ENCODE results near the gene RTL1.

DNA sequence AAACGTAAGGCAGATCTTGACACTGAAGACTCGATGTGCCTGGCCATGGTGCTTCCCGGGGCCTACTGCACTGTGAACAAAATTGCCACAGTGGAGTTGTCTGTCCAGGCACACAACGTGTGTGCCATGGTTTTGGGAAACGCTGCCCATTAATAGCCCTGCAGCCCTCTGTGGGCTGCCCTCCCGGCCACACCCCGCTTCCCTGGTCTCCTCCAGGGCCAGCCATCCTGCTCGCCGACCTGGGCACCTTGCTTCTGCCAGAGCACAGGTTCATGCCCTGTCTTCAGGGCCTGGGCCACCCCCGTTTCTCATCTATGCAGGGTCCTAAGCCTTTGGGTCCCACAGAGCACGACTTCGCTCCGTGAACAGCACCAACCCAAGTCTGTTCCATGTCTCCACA is 58.7 kb downstream of the RTL1 start:
- TF ChIP-seq, protein P1, sequence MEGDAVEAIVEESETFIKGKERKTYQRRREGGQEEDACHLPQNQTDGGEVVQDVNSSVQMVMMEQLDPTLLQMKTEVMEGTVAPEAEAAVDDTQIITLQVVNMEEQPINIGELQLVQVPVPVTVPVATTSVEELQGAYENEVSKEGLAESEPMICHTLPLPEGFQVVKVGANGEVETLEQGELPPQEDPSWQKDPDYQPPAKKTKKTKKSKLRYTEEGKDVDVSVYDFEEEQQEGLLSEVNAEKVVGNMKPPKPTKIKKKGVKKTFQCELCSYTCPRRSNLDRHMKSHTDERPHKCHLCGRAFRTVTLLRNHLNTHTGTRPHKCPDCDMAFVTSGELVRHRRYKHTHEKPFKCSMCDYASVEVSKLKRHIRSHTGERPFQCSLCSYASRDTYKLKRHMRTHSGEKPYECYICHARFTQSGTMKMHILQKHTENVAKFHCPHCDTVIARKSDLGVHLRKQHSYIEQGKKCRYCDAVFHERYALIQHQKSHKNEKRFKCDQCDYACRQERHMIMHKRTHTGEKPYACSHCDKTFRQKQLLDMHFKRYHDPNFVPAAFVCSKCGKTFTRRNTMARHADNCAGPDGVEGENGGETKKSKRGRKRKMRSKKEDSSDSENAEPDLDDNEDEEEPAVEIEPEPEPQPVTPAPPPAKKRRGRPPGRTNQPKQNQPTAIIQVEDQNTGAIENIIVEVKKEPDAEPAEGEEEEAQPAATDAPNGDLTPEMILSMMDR (IDR thresholded peaks at IDR 0.05; ENCODE audit: borderline replicate concordance, extremely low read depth, low read length, poor library complexity, severe bottlenecking), result no peak
- no peak for TF ChIP-seq EZH2 (IDR thresholded peaks at IDR 0.05; ENCODE audit: borderline replicate concordance, low read depth, low read length, severe bottlenecking)

All from DND-41 (cell line).